Measurements from ENCODE around the gene GALNT18.

The GALNT18 gene

GRCh38 chr11:11272254-11272653 lies 349.6 kb downstream of the GALNT18 start:
- no peak overlapping the region for H3K27ac ChIP-seq (replicated peaks)
- no peak for DNase-seq (ENCODE audit: low read depth in 1 of 2, low spot score in 1 of 2)
- H3K27me3 ChIP-seq (ENCODE audit: insufficient read depth, poor library complexity, severe bottlenecking), result no peaks in the 10 kb centered on the region
- H3K4me3 ChIP-seq (replicated peaks; ENCODE audit: insufficient read depth, low read length), result no peak overlapping the region
- TF ChIP-seq REST (IDR thresholded peaks at IDR 0.05; ENCODE audit: insufficient replicate concordance, low read depth) (no peak), POLR2AphosphoS5 (IDR thresholded peaks at IDR 0.05; ENCODE audit: low read depth) (no peak), GABPA (IDR thresholded peaks at IDR 0.05; ENCODE audit: low read depth) (no peak), SPI1 (IDR thresholded peaks at IDR 0.05; ENCODE audit: borderline replicate concordance, low read depth) (no peak), CTCF (IDR thresholded peaks at IDR 0.05; ENCODE audit: insufficient read depth, low read length) (no peak)

GRCh38 chr11:11270236-11270775 lies 351.5 kb downstream of the GALNT18 start:
- Histone ChIP-seq H3K4me3 (replicated peaks; ENCODE audit: insufficient read depth, low read length) (no peak overlapping the region), H3K27ac (replicated peaks) (no peak overlapping the region), H3K27me3 (ENCODE audit: insufficient read depth, poor library complexity, severe bottlenecking) (no peaks in the 10 kb centered on the region)
- TF ChIP-seq CTCF (IDR thresholded peaks at IDR 0.05; ENCODE audit: insufficient read depth, low read length), result no peak
- no peak for TF ChIP-seq SPI1 (IDR thresholded peaks at IDR 0.05; ENCODE audit: borderline replicate concordance, low read depth)
- TF ChIP-seq GABPA (IDR thresholded peaks at IDR 0.05; ENCODE audit: low read depth), result no peak
- TF ChIP-seq POLR2AphosphoS5 (IDR thresholded peaks at IDR 0.05; ENCODE audit: low read depth), result no peak
- no peak for TF ChIP-seq REST (IDR thresholded peaks at IDR 0.05; ENCODE audit: insufficient replicate concordance, low read depth)
- no peak for DNase-seq (ENCODE audit: low read depth in 1 of 2, low spot score in 1 of 2)

GRCh38 chr11:11268706-11269105 lies 353.1 kb downstream of the GALNT18 start:
- no peak for DNase-seq (ENCODE audit: low read depth in 1 of 2, low spot score in 1 of 2)
- Histone ChIP-seq H3K4me3 (replicated peaks; ENCODE audit: insufficient read depth, low read length) (no peak overlapping the region), H3K27ac (replicated peaks) (no peak overlapping the region), H3K27me3 (ENCODE audit: insufficient read depth, poor library complexity, severe bottlenecking) (no peaks in the 10 kb centered on the region)
- TF ChIP-seq SPI1 (IDR thresholded peaks at IDR 0.05; ENCODE audit: borderline replicate concordance, low read depth), result no peak
- TF ChIP-seq REST (IDR thresholded peaks at IDR 0.05; ENCODE audit: insufficient replicate concordance, low read depth), result no peak
